RWPE1 (cell line): Measurements from ENCODE around the gene CATSPER3.

Source experiments
- CTCF ChIA-PET: fragments of 350-600 bp; sonication (Branson Sonifier 250); formaldehyde crosslinking; extraction: SDS; loops from one replicate; lab custom pipeline; 2021; lab: Yijun Ruan, JAX
- POLR2A ChIA-PET: fragments of 400-600 bp; formaldehyde crosslinking; extraction: SDS; loops from one replicate; lab custom pipeline; 2020; ENCODE audit warnings: antibody characterized with exemption; ENCODE audit not compliant: low non-redundant PET; lab: Yijun Ruan, JAX
- DNase-seq: peaks from one replicate; pipeline ENCODE4 v3.0.0; 2012; ENCODE audit warnings: low spot score
- H3K27ac ChIP-seq: fragments of 450-650 bp; 2 replicates; pipeline ENCODE4 v1.5.1; 2017
- TF ChIP-seq, protein P1 (sequence below): fragments of 450-650 bp; conservative IDR thresholded peaks from 2 replicates; pipeline ENCODE4 v1.5.1; 2017; ENCODE audit warnings: low read depth, mild to moderate bottlenecking

CATSPER3 gene

DNA sequence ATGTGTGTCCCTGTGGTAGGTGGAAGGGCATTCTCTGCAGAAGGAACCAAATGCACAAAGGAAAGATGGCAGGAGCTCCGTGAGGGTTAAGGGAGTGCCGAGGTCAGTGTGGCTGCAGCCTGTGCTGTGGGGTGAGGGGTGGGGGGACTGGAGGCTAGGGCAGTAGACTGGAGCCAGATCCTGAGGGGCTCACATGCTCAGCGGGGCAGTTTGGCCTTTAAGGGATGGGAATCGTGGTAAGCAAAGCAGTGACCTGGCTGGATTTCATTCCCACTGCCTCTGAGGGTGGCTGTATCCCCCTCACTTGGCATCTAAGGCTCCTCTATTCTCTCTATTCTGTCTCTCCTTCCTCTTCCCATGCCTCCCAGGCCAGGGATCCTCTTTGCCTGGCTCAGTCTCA, 50.8 kb downstream of the CATSPER3 start:
- TF ChIP-seq, protein P1, sequence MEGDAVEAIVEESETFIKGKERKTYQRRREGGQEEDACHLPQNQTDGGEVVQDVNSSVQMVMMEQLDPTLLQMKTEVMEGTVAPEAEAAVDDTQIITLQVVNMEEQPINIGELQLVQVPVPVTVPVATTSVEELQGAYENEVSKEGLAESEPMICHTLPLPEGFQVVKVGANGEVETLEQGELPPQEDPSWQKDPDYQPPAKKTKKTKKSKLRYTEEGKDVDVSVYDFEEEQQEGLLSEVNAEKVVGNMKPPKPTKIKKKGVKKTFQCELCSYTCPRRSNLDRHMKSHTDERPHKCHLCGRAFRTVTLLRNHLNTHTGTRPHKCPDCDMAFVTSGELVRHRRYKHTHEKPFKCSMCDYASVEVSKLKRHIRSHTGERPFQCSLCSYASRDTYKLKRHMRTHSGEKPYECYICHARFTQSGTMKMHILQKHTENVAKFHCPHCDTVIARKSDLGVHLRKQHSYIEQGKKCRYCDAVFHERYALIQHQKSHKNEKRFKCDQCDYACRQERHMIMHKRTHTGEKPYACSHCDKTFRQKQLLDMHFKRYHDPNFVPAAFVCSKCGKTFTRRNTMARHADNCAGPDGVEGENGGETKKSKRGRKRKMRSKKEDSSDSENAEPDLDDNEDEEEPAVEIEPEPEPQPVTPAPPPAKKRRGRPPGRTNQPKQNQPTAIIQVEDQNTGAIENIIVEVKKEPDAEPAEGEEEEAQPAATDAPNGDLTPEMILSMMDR: no peak
- ChIA-PET CTCF (interaction anchor here (0.5 to 0.7 kb wide), 2 partner anchors 21 to 165 kb away, joined by 3 read pairs; no protein-coding TSS in a partner anchor), POLR2A (no interaction called here)
- no peak overlapping the region for H3K27ac ChIP-seq
- no peak for DNase-seq

DNA sequence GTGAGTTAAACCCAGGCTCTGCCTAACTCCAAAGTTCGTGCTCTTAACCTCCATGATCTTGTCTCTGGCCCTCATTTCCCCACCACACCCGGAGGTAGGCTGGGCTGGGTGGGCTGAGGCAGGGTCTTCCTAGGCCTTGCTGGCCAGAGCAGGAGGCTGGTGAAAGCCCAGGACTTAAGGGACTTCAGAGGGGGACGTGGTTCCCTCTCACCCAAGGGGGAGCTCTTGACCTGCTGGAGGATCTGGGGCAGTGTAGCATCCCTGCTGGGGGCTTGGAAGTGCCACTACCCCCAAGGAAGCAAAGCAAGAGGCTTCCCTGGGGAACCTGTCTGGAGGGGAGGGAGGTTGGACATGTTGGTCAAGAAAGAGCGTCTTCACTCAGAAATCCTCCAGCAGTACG, 51.6 kb downstream of the CATSPER3 start:
- no peak for DNase-seq
- H3K27ac ChIP-seq: no peak overlapping the region; the same call in 1 of the 2 replicates
- CTCF ChIA-PET: interaction anchor here (0.7 kb wide), 1 partner anchor 164 kb away, joined by 3 read pairs; no protein-coding TSS in a partner anchor
- TF ChIP-seq, protein P1: no peak
- POLR2A ChIA-PET: no interaction called here

DNA sequence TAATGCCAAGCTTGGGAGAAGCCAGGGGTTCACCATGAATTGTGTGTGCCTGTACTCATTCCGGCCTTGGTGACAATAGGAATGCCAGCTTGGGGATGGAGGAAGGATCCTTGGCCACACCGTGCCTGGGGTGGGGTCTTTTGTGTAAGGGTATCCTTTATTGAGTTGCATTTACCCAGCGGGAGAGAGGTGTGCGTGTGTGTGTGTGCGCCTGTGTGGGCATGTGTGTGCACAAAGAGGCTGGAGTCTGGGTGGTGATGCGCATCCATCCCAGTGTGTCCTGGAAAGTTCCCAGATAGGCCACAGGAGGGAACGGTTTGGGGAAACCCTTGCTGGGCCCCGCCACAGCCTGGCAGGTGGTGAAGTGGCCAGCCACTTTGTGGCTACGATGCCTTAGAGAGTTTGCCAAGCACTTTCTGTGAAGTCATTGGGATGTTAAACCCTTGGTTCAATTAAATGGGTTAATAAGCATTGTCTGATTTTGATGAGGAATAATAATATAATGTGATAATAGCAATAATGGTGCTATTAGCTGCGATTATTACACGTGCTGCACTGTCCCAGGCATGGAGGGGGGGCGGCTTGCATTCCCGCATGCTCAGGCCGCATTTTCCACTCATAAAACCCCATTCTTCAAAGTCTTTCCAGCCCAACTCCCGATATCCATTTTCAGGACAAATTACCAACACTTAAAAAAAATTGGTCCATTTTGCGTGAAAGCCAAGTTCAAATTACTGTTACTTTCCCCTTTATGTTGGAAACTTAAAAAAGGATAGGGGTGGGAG, 52.6 kb downstream of the CATSPER3 start:
- H3K27ac ChIP-seq: no peak overlapping the region; the same call in 1 of the 2 replicates
- ChIA-PET CTCF (interaction anchor here (0.6 kb wide), 1 partner anchor 13 kb away, joined by 3 read pairs; no protein-coding TSS in a partner anchor), POLR2A (no interaction called here)
- DNase-seq: no peak
- TF ChIP-seq, protein P1: no peak

DNA sequence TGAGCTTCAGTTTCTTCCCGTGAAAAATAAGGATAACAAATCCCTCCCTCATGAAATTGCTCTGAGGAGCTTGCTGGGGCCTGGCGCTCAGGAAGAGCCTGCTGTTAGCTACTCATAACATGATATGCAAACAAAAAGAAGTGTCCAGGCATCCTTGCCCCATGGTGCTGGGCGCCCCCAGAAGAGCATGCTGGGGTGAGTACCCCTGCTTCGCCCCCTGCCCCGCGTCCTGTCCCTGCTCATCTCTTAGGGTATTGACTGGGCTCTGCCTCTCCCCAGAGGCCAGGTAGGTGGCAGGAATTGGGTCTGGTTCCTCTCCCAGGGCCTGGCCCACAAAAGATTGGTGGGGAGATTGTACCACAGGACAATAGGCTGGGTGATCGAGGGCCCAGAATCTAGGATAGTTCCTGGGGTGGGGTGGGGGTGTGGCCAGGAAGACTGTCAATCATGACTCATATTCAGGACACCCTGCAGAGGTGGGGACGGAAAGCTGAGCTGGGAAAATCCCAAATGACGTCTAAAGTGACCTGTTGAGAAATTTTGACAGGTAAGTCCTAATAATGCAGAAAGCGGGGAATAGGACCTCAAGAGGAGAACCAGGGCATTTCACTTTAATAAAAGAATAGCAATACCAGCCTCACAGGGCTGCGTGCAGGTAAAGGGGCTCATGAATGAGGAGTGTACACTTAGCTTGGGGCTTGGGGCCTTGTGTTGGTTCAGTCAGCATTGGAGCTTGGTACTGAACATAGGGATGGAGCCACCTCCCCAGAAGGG, 57.4 kb downstream of the CATSPER3 start:
- peak; percentile 98 for DNase-seq
- ChIA-PET POLR2A (no interaction called here), CTCF (interaction anchor here (0.6 to 1.5 kb wide), 6 partner anchors 13 to 266 kb away, joined by 3 to 8 read pairs (median 4); partner anchors contain the start of gene DDX46)
- TF ChIP-seq, protein P1: no peak
- H3K27ac ChIP-seq: peak overlapping the region; percentile 88

DNA sequence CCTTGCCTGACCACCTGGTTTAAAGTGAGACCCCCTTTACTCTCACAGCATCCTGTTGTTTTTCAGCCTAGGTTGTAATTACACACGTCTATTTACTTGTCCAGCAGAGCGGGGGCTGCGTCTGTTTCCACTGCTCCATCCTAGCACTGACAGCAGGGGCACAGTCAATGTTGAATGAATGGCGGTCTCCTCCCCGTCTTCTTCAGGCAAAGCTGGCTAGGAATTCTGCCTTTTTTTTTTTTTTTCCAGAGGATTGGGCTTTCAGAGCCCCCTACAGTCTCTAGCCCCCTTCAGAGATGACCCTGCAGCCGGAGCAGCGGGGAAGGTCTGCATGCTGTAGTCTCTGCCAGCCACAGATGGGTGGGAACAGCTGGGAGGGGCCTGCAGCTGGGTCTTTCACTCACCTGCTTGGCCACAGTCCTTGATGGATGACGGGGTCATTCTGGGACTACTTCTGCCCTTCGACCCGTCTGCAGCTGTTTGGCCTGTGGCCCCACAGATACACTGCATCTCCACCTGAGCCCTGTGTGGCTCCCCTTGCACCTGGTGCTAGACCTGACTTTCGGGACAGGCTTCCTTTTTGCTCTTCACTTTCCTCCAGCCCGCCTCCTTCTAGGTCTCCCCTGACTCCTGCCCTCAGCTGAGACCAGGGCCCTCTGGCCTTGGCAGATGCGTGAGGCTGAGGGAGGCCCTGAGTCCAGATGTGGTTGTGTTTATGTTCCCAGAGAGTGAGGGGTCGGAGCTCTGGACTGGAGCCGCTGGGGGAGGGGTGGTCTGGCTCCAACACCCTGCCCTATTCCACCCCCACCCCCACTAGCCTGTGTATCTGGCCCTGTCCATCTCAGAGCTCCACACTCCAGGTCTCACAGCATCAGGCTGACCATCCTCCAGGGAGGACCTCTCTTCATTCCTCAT, 58.3 kb downstream of the CATSPER3 start:
- POLR2A ChIA-PET: interaction anchor here (0.5 to 0.6 kb wide), 3 partner anchors 8 to 1444 kb away, joined by 3 to 4 read pairs (median 3); no protein-coding TSS in a partner anchor
- CTCF ChIA-PET: interaction anchor here (0.6 to 1.1 kb wide), 3 partner anchors 13 to 166 kb away, joined by 3 to 4 read pairs (median 3); no protein-coding TSS in a partner anchor
- DNase-seq: no peak
- H3K27ac ChIP-seq: peak overlapping the region; percentile 88
- TF ChIP-seq, protein P1: no peak
